CD4-positive, alpha-beta T cell treated with Interleukin-6 for 4 hours (primary cell): ENCODE data around the gene DDX54.
A peak's percentile ranks its signal among the peaks of the same experiment; 100 is the strongest.

ENCODE experiments used
- DNase-seq: peaks from one replicate; pipeline ENCODE4 v3.0.0-alpha.2; 2020; ENCODE audit warnings: mixed read lengths

Gene DDX54

DNA sequence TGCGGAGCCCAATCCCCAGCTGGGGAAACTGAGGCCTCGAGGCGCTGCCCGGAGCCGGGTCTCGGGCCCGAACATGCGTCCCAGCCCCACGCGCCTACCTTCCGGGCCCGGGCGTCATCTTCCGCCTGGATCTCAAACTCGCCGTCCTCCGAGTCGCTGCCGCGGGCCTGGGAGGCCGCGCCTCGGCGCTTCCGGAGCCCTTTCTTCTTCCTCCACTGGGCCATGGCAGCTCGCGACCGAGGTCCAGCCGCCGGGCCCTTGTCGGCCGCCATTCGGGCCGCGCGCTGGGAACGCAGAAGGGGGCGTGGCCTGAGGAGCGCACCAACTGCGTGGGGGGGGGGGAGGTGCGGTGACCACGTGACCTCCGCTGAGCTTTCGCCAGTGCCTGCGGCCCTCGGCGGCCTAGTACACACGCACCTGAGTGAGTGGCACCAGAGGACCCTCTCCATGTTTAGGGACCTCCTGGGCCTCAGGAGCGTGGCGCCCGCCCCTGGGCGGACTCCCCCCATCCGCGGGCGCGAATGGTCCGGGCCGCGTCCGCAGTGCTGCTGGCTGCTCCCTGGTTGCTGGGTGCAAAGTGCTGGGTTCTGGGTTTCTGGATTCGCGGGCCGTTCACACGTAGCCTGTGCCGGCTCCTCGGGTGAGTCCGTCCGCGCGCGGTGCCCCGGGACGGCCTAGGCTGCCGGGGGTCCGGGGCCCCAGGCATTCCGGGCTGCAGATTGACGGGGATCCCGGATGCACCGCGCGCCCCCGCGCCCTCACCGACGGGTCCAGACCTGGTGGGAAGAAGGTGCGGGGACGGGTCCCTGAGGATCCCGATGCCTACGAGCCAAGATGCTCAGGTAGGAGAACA, at the start of gene DDX54, which contains the start of gene RITA1:
Gene DDX54 (minus strand): TSS at position 299 of the 853 bp plus-strand sequence. CDS start 27 bp downstream, at position 272.
Gene RITA1 (plus strand): TSS at position 542 of the 853 bp plus-strand sequence. CDS start 1,026 bp downstream, outside the sequence.
- DNase-seq: peak; percentile 83

DNA sequence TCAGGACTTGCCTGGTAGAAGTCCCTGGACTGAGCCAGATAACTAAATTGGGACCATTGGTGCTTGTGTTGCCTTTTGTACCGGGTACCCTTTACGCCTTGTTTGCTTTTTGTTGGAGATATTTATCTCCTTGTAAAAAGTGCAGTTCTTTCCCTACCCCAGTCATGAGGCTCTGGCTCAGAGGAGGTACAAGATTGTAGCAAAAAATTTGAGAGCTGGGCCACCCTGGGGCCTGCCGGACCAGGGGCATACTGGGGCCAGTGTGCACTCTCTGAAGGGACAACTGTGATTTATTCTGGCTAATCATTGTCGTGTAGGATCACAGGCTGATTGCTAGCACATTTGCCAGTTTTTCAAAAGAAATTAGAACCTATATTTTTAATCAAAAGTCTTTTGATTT, 49.2 kb upstream of the DDX54 start:
- no peak for DNase-seq

GRCh38 chr12:113233967-113234366, 48.7 kb upstream of the DDX54 start:
- no peak for DNase-seq

DNA sequence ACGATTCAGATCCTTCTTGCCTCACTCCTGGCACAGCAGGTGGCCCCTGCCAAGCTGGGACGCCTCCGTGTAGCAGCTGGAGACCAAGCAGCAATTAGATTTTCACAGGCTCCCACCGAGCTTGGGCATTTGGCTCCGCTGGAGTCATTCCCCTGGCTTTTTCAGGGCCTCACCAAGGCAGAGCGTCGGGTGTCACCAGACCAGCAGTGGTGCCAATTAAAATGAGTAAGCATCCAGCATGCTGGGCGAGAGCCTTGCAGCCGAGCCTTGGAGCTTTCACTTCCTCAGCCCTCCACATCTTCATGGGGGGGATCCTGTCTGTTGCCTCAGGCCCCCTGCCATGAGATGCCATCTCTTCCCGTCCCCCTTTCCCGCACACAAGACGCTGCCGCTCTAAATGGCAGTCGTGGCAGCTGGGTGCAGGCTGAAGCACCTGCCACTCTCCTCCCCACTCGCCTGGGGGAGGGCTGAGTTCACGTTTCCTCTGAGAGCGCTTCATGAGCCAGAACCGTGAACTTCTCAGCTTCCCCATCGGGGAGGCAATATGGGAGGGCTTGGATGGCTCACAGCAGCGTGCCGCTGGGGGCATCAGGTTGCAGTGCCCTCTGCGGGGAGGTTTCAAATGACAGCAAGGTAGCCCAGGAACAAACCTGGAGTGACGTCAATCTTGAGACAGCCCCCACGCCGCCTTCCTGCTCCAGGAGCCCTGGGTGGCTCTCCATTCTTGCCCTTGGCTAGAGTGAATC, 47.7 kb upstream of the DDX54 start:
- peak; percentile 81 for DNase-seq

DNA sequence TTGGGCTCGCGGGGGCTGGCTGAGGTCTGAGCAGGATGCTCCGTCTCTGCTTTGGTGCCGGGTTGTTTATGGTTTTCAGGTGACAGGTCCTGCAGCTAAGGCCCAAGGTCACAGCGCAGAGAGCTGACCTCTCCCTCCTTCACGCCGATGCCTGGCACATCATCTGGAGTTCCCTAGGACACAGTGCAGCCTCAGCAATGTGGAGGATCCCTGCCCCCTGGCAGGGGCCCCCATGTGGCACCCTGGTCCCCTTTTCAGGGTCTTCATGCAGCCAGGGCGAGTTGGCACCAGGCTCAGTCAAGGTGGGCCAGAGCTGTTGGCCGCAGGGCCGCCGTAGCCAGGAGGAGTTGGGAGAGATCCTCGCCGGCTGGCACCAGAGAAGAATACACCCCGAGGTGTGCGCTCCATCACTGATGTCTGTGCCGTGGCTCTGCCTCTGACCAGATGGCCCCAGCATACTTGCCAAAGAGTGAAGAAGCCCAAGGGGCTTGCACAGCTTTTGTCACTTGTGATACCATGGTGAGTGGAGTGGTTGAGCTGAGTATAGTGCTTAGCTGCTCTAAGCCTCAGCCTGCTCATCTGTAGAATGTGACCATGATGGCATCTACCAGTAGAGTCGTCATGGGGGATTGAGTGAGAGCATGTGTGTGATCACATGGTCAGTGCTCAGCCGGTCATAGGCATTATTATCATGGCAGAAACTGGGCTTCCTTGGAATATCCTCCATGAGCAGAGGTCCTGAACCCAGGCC, 47.0 kb upstream of the DDX54 start:
- no peak for DNase-seq

DNA sequence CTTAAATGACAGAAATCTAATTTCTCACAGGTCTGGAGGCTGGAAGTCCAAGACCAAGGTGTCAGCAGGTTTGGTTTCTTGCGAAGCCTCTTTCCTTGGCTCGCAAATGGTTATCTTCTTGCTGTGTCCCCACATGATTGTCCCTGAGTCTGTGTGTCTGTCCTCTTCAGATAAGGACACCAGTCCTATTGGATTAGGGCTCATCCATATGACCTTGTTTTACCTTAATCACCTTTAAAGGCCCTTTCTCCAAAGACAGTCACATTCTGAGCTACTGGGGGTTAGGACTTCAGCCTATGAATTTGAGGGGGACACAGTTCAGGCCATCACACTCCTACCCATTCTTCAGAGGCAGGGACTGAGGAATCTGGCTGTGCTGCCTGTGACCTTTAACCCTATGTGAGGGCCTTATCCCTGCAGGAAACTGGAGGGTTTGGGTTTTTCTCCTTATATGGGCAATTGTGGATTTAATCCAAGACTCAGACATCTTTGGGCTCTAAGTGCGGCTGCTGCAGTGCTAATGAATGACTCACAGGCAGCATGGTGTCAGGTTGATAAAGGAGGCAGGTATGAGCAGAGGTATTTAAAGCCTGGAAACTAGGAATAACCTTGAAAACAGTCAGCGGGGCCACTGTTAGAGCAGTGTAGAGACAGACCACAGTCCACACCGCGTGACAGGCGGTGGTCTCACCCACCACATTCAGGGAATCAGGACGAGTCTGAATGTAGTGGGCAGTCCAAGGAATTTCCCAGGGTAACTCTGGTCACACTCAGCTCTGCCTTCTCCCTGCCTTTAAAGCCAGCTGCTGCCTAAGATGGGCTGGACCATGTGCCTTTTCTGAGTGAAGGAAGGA, 46.2 kb upstream of the DDX54 start:
- DNase-seq: no peak

- DNase-seq: no peak
Observed at GRCh38 chr12:113230315-113231234, 45.3 kb upstream of the DDX54 start.

- DNase-seq: no peak
Observed at GRCh38 chr12:113228394-113229028, 43.2 kb upstream of the DDX54 start.

DNA sequence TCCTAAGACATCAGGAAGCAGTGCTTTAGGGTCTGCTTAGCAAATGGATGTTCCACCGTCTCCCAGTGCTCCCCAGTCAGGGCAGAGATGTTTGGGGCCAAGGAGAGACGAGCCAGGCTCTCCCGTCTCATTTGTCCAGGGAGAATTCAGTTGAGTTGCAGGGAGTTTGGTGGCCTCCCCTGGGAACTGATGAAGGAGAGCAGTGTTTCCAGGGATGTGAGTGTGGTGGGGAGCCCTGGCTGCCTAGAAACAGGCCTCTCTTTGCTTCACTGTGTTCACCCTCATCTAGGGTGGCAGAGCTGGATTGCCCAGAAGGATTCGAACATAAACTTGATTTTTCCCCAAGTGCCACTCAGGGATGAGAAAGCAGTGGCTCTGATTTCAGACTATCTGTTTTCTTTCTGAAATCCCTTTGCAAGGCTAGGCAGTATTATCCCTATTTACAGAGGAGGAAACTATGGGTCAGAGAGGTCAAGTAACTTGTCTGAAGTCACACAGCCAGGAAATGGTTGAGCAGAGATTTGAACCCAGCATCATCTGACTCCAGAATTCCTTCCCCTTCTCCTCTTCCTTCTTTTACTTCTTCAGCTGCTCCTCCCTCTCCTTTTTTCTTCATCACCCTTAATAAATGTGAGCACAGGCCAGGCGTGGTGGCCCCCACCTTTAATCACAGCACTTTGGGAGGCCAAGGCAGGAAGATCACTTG, 42.6 kb upstream of the DDX54 start:
- DNase-seq: no peak

DNA sequence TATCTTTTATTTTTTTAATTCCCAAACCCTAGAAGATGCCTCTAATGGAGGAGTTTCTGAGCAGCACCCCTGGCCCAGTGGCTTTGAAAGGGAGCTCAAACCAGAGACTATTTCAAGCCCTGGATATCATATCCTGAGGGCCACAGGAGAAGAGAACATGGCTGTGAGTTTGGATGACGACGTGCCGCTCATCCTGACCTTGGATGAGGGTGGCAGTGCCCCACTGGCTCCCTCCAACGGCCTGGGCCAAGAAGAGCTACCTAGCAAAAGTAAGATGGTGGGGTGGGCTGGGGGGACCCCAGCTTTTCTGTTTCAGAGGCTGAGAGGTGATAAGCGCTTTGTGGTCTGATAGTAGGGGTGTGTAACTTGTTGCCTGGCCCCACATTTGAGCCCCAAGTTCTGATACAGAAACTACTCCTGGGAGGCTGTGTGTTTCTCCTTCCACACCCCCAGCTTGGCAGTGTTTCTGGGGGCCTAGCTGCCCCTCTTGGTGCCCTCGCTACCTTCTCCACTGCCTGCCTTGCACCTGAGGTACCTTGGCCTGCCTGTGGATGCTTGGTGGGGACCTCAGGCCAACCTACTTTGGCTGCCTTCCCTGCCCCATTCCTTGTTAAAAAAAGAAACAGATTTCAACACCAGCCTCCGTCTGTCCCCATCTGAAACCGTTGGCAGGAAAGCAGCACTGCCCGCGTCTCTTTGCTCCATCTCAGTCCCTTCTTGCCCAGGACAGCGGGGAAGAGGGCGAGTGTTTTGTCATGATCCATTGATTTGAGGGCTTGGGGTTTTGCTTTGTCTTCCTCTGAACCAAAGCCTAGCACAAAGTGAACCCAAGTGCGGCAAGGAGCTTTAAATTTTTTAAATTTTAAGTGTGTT, 41.7 kb upstream of the DDX54 start:
- no peak for DNase-seq

DNA sequence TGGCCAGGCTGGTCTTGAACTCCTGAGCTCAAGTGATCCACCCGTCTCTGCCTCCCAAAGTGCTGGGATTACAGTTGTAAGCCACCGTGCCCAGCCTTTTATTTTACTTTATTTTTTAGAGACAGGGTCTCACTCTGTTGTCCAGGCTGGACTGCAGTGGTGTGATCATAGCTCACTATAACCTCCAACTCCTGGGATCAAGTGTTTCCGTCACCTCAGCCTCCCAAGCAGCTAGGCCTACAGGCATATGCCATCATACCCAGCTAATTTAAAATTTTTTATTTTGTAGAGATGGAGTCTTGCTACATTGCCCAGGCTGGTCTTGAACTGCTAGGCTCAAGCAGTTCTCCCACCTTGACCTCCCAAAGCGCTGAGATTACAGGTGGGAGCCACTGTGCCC, 39.7 kb upstream of the DDX54 start:
- no peak for DNase-seq

DNA sequence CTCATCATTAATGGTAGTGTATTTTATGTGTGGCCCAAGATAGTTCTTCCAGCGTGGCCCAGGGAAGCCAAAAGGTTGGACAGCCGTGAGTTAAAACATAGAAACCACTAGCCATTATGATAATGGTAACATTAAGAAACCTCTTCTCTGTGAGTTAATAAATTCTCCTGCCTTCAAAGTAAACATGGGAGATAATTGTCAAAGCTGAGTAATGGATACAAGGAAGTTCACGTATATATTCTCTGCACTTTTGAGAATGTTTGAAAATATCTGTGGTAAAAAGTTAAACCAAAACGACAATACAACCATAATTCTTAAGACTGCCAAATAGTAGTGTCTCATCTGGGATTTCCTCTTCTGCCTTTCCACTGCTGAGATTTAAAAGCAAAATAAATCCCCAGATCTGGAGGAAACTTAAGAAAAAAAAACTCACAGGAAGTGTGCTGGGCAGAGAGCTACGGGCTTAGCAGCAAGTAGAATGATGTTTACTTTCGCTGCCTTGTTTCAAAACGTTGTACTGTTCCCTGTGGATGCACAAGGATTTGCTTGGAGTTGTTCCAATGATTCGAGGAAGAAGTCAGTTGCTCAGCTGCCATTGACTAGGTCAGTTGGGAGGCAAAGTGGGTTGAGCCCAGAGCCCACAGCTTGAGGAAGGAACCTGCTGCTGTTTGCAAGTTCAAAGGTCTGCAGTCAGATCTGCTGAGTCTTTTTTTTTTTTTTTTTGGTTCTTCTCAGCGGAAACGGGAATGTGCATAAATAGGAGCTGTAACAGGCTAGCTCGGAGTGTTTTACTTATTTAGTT, 37.7 kb upstream of the DDX54 start:
- DNase-seq: peak; percentile 34

DNA sequence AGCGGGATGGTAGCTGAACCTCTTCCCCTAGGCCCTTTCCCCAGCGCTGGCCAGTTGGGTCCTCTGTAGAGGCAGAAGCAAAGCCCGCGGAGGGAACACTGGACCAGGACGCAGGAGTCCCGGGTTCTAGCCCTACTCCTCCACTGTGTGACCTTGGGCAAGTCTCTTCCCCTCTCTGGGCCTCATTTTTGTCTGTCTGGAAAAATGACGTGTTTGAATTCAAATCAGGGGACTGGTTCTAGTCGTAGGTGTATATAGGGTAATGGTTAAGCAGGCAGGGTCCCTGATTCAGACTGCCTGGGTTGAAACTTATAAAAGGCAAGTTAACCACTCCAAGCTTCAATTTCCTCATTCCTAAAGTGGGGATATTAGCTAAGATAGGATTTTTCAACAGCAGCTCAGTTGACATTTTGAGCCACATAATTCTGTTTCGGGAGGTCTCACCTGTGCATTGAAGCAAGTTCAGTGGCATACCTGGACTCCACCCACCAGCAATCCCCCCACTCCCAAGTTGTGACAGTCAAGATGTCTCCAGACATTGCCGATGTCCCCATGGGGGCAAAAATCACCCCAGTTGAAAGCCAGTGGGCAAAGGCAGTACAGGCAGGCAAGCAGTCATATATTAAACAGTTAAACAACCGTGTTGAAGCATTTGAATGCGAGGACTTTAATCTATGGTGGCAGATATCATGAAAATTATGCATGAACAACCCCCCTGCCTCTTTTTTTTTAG, 36.9 kb upstream of the DDX54 start:
- no peak for DNase-seq

DNA sequence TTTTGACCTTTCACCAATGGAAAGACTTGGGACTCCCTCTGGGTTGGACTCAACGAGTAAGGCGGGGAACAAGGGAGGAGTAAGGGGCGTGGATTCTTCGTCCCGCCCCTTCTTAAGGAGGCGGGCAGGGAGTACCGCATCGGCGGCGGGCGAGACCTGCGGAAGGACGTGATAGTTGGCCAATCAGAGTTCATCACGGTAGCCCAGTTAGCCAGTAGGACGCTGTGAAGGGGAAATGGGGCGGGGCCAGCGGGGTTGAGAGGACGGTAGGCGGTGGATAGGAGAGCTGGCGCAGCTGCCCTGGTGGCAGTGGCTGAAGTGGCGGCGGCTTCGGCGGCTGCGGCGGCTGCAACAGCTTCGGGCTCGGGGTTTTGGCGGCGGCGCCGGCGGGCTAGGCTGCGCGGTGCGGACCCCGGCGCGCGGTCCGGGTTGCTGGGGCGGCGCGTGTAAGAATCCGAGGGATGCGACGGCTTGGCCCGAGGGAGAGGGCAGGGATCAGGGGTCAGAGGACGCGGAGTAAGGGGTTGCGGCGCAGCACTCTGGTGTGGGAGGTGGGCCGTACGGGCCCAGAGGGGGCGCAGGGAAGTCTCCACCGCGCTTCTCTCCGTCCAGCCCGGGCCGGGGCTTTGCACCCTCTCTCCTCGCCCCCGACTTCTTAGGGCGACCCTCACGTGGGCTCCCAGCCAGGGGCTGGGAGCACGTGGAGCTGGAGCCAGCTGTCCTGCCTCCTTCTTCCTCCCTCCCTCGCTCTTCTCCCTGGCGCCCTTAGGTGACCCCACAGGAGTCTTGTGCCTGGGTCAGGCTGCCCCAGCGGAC, 36.1 kb upstream of the DDX54 start, which contains the start of gene TPCN1:
Gene TPCN1 (plus strand): TSS at position 284 of the 816 bp plus-strand sequence. CDS start 5,389 bp downstream, outside the sequence.
- DNase-seq: peak; percentile 99

GRCh38 chr12:113220593-113221180, 35.4 kb upstream of the DDX54 start:
- DNase-seq: no peak

GRCh38 chr12:113216027-113216426, 30.7 kb upstream of the DDX54 start:
- DNase-seq: no peak
